GM19468 (cell line): ENCODE data around the gene KCNA1.

ENCODE experiments used
- ATAC-seq: cut with Tn5 transposase; IDR thresholded peaks from one replicate; pipeline ENCODE4 v1.9.1; 2021; ENCODE audit warnings: mild to moderate bottlenecking, moderate library complexity, moderate number of reproducible peaks; ENCODE audit not compliant: unreplicated experiment; ENCODE audit errors: extremely low read depth

Gene KCNA1

GRCh38 chr12:4958697-4959375, 49.1 kb downstream of the KCNA1 start:
- no peak for ATAC-seq

DNA sequence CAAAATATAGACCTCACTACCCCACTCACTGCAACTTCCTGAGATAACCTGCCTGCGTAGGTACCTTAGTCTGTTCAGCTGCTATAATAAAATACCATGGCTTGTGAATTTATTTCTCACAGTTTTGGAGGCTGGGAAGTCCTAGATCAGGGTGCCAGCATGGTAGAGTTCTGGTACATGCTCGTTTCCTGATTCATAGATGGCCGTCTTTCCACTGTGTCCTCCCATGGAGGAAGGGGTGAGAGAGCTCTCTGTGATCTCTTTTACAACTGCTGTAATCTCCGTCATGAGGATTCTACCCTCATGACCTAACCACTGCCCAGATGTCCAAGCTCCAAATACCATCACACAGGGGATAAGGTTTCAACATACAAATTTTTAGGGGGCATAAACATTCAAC, 49.7 kb downstream of the KCNA1 start:
- ATAC-seq = no peak

DNA sequence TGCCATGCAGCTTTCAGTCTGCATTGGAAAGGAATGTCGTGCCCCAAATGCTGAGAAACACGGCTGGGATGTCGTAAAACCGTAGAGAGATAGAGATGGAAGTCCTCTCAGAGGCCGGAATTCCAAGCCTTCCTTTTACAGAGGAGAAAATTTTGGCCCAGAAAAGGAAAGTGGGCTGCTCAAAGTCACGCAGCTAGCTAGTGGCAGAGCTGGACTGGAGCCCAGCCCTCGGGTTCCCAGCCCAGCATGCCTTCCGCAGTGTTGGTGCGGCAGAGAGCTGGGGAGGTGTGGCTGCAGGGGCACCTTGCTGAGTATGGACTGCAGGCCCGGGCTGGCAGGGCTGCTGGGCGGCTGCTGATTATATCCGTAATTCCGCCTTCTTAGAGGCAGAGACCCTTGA, 50.3 kb downstream of the KCNA1 start:
- no peak for ATAC-seq

- ATAC-seq = no peak
Measured at GRCh38 chr12:4960547-4960946, 50.8 kb downstream of the KCNA1 start.

GRCh38 chr12:4961311-4961710, 51.6 kb downstream of the KCNA1 start:
- ATAC-seq = no peak

- no peak for ATAC-seq
Measured at GRCh38 chr12:4962539-4963486, 53.1 kb downstream of the KCNA1 start.
